Stimulated activated CD4-positive, alpha-beta T cell treated with anti-CD3 and anti-CD28 coated beads, TNF-alpha, amount 100 ng/mL, for 1 hour (primary cell): ENCODE results near the gene MKRN2.
"Not testable (repeated sequence)": the region's sequence is repeated elsewhere in the genome, so short reads cannot be mapped to it uniquely, and the experiment has no call there.

ENCODE experiments used
- DNase-seq, 3 donors: peaks; one replicate each; pipeline ENCODE4 v3.0.0-alpha.2; 2020; ENCODE audit warnings: low read depth in 3 of 3, low spot score in 1 of 3

The MKRN2 gene

GRCh38 chr3:12556690-12557472, at the start of gene MKRN2:
Gene MKRN2 (plus strand): TSS chr3:12557087. CDS start chr3:12557151, 64 bp downstream.
- DNase-seq, result peak; percentile 49 to 86 (median 78)

- DNase-seq, result no peak
Measured at GRCh38 chr3:12507591-12508281, 49.2 kb upstream of the MKRN2 start.

DNA sequence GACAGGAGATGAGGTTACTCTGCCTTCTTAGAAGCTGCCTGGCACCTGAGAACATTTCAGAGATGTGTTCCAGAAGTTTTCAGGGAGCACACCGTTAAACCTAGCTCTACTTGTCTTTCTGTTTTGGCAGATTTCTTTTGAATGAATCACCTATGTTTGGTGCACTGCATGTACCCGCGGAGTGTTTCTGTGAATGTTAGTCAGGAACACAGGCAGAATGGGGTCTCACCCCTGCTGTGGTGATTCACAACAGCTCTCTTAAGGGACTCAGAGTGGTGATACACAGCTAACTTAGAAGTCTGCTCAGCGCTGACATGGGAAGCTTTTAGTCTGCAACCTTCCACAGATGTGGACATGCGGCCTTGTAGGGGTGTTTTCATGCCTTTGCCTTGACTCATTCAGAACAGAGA, 48.6 kb upstream of the MKRN2 start:
- no peak for DNase-seq

- no peak for DNase-seq
Measured at GRCh38 chr3:12509466-12509865, 47.4 kb upstream of the MKRN2 start.

- no peak for DNase-seq
Measured at GRCh38 chr3:12512534-12513118, 44.3 kb upstream of the MKRN2 start.

DNA sequence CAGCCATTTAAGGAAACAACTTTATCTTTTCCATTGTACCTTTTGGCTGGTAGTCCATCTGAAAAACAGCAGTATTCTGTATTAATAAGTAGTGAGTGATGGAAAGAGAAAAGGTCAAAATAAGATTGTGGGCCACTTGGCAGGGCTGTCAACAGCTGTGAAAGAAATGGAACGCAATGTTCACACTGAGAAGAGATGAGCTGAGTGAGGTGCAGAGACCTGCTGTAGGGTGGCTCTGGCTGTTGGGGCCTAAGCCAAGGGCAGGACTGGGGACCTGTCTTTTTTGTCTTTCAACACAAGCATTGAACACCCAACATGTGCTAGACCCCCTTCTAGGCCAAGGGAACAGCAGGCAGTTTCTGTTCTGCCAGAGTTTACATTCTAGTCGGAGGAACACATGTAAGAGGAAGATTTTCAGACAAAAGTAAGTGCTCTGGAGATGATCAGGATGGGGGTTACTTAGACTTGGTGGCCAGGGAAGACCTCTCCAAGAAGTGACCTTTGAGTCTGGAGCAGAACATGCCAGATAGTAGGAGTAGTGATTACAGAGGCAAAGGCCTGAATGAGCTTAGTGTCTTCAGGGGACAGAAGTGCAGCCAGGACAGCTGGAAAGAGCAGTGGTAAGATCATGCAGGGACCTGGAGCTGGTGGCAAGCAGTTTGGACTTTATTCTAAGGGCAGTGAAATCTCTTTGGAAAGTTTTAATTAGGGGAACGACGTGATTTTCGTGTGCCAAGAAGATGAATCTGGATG, 43.0 kb upstream of the MKRN2 start:
- DNase-seq, result no peak

DNA sequence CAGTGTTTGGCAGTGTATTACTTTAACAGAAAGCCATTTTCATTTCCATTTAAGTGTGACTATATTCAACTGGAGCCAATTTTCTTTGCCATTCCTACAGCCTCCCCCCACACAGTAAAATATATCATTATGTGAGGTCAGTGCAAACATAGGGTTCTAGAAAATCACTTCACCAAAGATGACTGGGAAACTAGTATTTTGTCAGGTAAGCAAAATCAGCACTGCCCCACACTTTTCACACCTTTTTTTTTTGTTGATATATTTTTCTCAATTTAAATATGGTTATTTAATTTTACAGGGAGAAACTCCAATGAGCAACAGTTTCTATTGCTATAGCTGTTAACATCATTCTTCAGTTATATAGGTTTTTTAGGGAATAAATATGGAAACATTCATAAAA, 41.3 kb upstream of the MKRN2 start:
- DNase-seq, result no peak

DNA sequence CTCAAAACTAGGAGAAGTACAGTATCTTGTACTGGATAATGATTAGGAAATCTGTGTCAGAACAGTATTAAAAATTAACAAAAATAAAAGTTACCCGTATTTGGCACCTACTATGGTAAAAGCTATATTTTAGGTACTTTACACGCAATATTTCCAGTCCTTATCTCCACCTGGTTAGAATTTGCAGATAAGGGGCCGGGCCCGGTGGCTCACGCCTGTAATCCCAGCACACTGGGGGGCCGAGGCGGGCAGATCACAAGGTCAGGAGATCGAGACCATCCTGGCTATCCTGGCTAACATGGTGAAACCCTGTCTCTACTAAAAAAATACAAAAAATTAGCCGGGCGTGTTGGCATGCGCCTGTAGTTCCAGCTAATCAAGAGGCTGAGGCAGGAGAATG, 40.0 kb upstream of the MKRN2 start:
- no peak for DNase-seq

DNA sequence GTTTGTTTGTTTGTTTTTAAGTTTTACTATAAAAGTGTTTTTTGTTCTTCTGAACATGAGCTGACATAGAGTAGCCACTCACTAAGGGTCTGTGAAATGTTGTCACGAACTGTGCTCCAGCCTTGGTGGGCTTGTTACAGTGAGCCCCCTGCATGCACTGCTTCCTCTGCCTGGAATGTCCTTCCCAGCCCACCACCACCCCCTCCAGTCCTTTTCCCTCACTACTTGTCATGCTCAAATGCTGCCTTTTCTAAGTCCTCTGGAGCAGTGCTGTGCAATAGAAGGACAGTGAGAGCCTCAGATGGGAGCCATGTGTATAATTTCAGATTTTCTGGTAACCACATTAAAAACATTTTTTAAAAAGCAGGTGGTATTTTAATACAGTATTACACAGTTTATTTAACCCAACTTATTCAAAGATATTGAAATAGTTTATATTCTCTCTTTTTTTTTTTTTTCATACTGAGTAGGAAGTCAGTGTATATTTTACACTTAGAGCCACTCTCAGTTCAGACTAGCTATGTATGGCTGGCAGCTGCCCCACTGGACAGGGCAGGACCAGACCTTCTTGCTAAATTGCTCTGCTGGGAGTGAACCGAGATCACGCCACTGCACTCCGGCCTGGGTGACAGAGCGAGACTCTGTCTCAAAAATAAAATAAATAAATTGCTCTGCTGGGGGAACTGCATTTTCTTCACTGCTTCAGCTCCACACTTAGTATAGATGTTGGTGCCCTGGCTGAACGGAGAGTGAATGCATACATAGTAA, 38.4 kb upstream of the MKRN2 start:
- no peak for DNase-seq

GRCh38 chr3:12521010-12521409, 35.9 kb upstream of the MKRN2 start:
- no peak for DNase-seq

DNA sequence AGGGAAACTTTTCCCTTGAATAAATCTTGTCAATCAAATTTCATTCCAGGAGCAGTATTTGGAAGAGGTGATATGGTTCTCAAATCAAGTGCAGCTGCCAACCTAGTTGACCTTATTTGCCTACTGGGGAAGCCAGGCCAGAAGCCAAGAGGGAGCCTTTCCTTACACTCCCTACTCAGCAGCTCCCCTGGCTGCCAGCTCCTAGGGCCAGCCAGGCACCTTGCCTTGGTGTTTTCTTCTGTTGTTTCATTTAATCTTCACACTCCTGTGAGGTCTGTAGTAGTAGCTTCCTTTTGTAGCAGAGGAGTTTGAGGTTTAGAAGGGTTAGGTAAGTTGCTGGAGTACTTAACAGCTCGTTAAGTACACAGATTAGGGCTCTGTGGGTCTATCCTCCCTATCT, 34.2 kb upstream of the MKRN2 start:
- DNase-seq, result no peak

DNA sequence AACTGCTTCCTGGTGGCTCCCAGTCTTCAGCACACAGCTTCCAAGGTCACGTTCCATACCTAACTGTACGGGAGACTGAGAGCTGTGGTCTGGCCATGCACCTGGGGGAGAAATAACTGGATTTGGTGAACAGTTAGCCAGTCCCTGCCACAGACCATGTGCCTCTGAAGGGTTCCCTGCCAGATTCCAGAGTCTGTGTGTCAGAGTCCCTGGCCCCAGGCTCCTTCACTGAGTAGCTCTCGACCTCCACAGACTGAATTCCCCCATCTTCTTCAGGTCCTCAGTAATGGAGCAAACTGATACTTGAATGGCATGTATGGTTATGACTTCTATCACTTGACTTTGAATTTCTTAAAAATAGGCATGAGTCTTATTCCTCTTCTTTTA, 29.1 kb upstream of the MKRN2 start:
- no peak for DNase-seq

DNA sequence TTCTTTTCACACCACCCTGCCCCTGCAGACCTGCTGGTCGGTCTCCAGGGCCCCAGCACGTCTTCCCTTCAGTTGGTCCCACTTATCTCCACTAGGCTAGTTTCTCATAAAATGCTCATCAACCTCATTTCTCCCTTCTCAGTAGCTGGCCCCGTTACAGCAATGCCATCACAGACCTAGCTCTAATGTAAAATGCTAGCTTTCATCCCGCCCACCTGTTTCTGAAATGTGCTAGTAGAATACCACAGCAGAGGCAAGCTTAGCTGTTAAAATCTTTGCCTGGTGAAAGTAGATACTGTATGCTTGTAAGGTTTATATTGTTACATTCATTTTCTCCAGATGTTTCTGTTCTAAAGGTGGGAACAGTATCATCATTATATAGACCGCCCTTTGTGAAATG, 24.7 kb upstream of the MKRN2 start:
- DNase-seq, result no peak

DNA sequence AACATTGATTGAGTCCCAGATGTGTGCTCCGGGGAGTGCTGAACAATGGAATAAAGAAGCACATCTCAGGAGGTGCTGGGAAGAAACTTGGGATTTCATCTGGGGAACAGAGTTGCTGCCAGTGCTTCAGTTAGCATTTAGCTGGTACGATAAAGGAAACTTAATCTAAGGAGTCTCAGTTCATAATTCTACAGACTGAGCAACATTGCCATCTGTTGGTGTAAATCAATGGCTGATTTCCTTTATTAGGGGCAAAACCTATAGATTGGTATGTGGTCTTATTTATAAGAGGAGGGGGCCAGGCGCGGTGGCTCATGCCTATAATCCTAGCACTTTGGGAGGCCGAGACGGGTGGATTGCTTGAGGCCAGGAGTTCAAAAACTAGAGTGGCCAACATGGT, 20.5 kb upstream of the MKRN2 start:
- no peak for DNase-seq

- DNase-seq, result no peak
Measured at GRCh38 chr3:12541625-12542024, 15.3 kb upstream of the MKRN2 start.

GRCh38 chr3:12543497-12543896, 13.4 kb upstream of the MKRN2 start:
- DNase-seq, result not testable (repeated sequence)

GRCh38 chr3:12544652-12545472, 12.0 kb upstream of the MKRN2 start:
- no peak for DNase-seq

DNA sequence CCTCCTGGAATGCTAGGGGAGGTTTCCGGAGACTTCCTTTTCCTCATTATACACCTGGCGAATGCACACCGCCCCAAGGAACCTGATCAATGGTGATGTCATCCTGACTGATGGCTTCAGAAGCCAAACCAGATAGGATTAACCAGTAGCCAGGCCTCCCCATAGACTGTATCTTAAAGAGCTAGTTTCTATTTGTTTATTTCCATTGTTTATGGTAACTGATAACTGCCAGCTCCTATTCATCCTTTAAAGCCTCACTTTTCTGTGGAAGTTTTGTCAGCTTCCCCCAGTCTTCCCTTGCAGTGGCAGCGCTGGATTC, 11.5 kb upstream of the MKRN2 start, which contains the start of gene MKRN2OS:
Gene MKRN2OS, minus strand, starts transcription at position 27 of the 319 bp plus-strand sequence. CDS start 35 bp downstream, outside the sequence.
- DNase-seq, result no peak

- no peak for DNase-seq
Measured at GRCh38 chr3:12549971-12550760, 6.7 kb upstream of the MKRN2 start.
